Sigmoid colon (tissue), 4 donors: ENCODE results near the gene RNASEH2A.

Source experiments
- EP300 ChIP-seq, 4 donors: sonication (generic); formaldehyde crosslinking; IDR thresholded peaks; one replicate each; pipeline ENCODE4 v1.6.1; 2017; ENCODE audit warnings: antibody characterized with exemption in 4 of 4
- POLR2A ChIP-seq, 2 donors: fragments of 450-650 bp; IDR thresholded peaks; one replicate each; pipeline ENCODE4 v1.6.1; 2016; ENCODE audit warnings: antibody characterized with exemption in 2 of 2, mild to moderate bottlenecking in 2 of 2, moderate library complexity in 2 of 2
- TF ChIP-seq, protein P1 (sequence below), 4 experiments: fragments of 450-650 bp in 3 of 4; fragments of 200-600 bp in 1 of 4; IDR thresholded peaks; one replicate each; pipeline ENCODE4 v1.5.1; 2016 to 2019; ENCODE audit warnings: antibody characterized with exemption in 4 of 4, mild to moderate bottlenecking in 3 of 4, moderate library complexity in 2 of 4

DNA sequence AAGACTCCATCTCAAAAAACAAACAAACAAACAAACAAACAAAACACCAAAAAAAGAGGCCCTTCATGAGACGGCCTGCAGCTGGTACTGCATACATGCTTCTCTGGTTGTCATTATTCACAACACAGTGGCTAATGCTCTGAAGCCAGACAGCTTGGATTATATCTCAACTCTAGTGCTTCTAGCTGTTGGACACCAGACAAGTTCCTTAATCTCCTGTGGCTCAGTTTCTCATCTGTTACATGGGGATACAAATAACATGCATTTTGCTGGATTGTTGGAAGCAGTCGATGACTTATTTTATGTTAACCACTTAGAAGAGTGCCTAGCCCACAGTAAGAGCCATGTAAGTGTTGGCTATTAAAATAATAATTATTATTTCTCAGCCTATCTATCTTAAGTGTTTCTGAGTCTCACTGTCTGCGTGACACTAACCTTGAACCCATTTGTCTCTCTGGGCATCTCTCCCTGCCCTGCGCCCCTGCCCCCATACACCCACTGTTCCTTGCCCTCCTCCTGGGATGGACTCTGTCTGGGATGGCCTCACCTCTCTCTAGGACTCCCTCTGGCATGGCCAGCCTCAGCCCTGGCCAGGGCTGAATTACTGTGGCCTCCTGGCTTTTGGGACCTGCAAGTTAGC lies 18.2 kb upstream of the RNASEH2A start:
- TF ChIP-seq POLR2A (IDR thresholded peaks at IDR 0.05) (no peak), EP300 (IDR thresholded peaks at IDR 0.05) (no peak)
- TF ChIP-seq, protein P1, sequence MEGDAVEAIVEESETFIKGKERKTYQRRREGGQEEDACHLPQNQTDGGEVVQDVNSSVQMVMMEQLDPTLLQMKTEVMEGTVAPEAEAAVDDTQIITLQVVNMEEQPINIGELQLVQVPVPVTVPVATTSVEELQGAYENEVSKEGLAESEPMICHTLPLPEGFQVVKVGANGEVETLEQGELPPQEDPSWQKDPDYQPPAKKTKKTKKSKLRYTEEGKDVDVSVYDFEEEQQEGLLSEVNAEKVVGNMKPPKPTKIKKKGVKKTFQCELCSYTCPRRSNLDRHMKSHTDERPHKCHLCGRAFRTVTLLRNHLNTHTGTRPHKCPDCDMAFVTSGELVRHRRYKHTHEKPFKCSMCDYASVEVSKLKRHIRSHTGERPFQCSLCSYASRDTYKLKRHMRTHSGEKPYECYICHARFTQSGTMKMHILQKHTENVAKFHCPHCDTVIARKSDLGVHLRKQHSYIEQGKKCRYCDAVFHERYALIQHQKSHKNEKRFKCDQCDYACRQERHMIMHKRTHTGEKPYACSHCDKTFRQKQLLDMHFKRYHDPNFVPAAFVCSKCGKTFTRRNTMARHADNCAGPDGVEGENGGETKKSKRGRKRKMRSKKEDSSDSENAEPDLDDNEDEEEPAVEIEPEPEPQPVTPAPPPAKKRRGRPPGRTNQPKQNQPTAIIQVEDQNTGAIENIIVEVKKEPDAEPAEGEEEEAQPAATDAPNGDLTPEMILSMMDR (IDR thresholded peaks at IDR 0.05): no peak
